Measurements from ENCODE around the gene C1orf159.

Gene C1orf159

GRCh38 chr1:1049318-1050165 is 66.3 kb downstream of the C1orf159 start:
- no peak for DNase-seq

DNA sequence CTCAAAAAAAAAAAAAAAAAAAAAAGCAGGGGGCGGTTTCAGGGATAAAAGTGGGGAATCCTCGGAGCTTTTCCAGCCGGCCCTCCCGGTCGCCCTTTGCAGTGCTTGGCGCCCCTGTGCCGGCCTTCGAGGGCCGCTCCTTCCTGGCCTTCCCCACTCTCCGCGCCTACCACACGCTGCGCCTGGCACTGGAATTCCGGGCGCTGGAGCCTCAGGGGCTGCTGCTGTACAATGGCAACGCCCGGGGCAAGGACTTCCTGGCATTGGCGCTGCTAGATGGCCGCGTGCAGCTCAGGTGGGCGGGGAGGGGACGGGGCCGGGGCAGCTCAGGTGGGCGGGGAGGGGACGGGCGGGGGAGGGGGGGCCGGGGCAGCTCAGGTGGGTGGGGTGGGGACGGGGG is 67.1 kb downstream of the C1orf159 start:
- DNase-seq: no peak

DNA sequence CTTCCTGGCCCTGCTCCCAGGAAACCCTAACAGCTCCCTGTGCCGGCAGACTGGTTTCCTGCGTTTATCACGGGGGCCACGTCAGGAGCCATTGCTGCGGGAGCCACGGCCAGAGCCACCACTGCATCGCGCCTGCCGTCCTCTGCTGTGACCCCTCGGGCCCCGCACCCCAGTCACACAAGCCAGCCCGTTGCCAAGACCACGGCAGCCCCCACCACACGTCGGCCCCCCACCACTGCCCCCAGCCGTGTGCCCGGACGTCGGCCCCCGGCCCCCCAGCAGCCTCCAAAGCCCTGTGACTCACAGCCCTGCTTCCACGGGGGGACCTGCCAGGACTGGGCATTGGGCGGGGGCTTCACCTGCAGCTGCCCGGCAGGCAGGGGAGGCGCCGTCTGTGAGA is 67.9 kb downstream of the C1orf159 start:
- DNase-seq: no peak

DNA sequence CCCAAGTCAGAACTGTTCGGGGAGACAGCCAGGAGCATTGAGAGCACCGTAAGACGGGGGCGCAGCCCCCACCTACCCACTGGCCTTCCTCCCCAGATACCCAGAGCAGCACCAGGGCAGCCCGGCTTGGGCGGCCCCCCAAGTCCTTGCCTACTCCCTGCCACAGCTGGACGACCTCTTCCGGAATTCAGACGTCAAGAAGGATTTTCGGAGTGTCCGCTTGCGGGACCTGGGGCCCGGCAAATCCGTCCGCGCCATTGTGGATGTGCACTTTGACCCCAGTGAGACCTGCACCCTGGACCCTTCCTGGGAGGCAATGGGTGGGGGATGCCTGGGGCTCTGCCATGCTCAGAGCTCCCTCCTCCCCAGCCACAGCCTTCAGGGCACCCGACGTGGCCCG is 68.5 kb downstream of the C1orf159 start:
- DNase-seq: no peak

GRCh38 chr1:1046767-1047166 is 69.1 kb downstream of the C1orf159 start:
- no peak for DNase-seq

DNA sequence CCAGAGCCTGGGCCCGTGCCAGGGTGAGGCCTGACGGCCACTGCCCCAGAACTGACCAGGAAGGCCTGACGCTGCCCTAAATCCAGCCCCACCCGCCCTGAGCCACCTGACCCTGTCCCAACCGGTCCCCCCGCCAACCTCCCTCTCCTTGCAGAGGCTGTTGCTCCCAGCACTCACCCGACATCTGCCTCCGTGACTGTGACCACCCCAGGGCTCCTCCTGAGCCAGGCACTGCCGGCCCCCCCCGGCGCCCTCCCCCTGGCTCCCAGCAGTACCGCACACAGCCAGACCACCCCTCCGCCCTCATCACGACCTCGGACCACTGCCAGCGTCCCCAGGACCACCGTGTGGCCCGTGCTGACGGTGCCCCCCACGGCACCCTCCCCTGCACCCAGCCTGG is 69.6 kb downstream of the C1orf159 start:
- no peak for DNase-seq

DNA sequence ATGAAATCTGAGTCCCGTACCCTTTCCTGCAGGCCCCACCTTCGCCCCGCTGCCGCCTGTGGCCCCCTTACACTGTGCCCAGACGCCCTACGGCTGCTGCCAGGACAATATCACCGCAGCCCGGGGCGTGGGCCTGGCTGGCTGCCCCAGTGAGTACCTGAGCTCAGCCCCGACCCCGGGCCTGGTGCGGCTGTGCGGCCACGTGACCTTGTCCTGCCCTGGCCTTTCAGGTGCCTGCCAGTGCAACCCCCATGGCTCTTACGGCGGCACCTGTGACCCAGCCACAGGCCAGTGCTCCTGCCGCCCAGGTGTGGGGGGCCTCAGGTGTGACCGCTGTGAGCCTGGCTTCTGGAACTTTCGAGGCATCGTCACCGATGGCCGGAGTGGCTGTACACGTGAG is 70.8 kb downstream of the C1orf159 start:
- no peak for DNase-seq

- no peak for DNase-seq
Observed at GRCh38 chr1:1044455-1045078, 71.3 kb downstream of the C1orf159 start.

GRCh38 chr1:1043921-1044320 is 72.0 kb downstream of the C1orf159 start:
- no peak for DNase-seq

DNA sequence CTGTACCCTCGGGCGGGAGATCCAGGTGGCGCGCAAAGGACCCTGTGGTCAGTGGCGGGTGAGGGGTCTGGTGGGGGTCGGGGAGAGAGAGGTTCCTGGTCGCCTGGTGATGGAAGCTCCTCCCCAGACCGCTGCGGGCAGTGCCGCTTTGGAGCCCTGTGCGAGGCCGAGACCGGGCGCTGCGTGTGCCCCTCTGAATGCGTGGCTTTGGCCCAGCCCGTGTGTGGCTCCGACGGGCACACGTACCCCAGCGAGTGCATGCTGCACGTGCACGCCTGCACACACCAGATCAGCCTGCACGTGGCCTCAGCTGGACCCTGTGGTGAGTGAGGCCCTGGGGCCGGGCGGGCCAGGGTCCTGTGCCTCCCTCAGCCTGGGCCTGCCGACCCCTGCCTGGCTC is 72.5 kb downstream of the C1orf159 start:
- no peak for DNase-seq

GRCh38 chr1:1042835-1043234 is 73.1 kb downstream of the C1orf159 start:
- no peak for DNase-seq

- DNase-seq: no peak
Observed at GRCh38 chr1:1041873-1042272, 74.0 kb downstream of the C1orf159 start.

- DNase-seq: no peak
Observed at GRCh38 chr1:1041092-1041523, 74.8 kb downstream of the C1orf159 start.

GRCh38 chr1:1040004-1040991 is 75.6 kb downstream of the C1orf159 start:
- DNase-seq: no peak

- DNase-seq: no peak
Observed at GRCh38 chr1:1039145-1039910, 76.6 kb downstream of the C1orf159 start.

- DNase-seq: no peak
Observed at GRCh38 chr1:1038694-1039093, 77.2 kb downstream of the C1orf159 start.

- no peak for DNase-seq
Observed at GRCh38 chr1:1037366-1038327, 78.2 kb downstream of the C1orf159 start.

GRCh38 chr1:1035291-1035943 is 80.5 kb downstream of the C1orf159 start:
- no peak for DNase-seq

GRCh38 chr1:1034439-1034781 is 81.5 kb downstream of the C1orf159 start:
- no peak for DNase-seq

- DNase-seq: no peak
Observed at GRCh38 chr1:1033731-1034438, 82.0 kb downstream of the C1orf159 start.
